K562 (cell line): Measurements from ENCODE around the gene MAMDC2. TPM values are rescaled to one million over a fixed set of nuclear protein-coding genes. Genes with fewer than 3 reads are reported as not detected.

ENCODE experiments used
- GTF3C2 ChIP-seq: IDR thresholded peaks from 3 replicates; pipeline ENCODE4 v1.6.1; 2011; ENCODE audit warnings: borderline replicate concordance, mild to moderate bottlenecking, moderate library complexity; ENCODE audit not compliant: insufficient read length; ENCODE audit errors: extremely low read depth
- MEIS2 ChIP-seq: fragments of 450-650 bp; IDR thresholded peaks from 2 replicates; pipeline ENCODE4 v1.6.1; 2014; ENCODE audit warnings: mild to moderate bottlenecking; ENCODE audit not compliant: partially characterized antibody
- ZNF217 ChIP-seq: sonication (generic); formaldehyde crosslinking; IDR thresholded peaks from 2 replicates; pipeline ENCODE4 v1.8.0; 2022; ENCODE audit warnings: mild to moderate bottlenecking, missing genetic modification reagents
- polyA plus RNA-seq, 8 experiments: library from polyadenylated mRNA; depleted of rRNA in 4 of 8; stranded (reverse) in 5 of 8; unstranded in 3 of 8; fragments of >200 nt; fragmentation: Nextera tagmentation in 2 of 8; fragmentation: Illumina TruSeq in 1 of 8; extraction: Ambion mirVana in 2 of 8; extraction: Trizol in 1 of 8; gene quantifications; 2 replicates each; pipeline versions ENCODE4 v1.2.1 to v1.2.3, GENCODE V29; 2011 to 2014; ENCODE audit warnings: inconsistent platforms in 1 of 8, missing spikeins in 1 of 8
- total RNA-seq, 7 experiments: library from RNA; depleted of rRNA in 6 of 7; stranded (reverse); fragments of >200 nt in 6 of 7; fragmentation: Illumina TruSeq in 2 of 7; extraction: Trizol in 2 of 7; gene quantifications; 2 replicates each; pipeline versions ENCODE4 v1.2.1 to v1.2.3, GENCODE V29; 2011 to 2021; ENCODE audit warnings: low replicate concordance in 1 of 7
- TF ChIP-seq, protein P1 (sequence below): fragments of 450-650 bp; IDR thresholded peaks from 2 replicates; pipeline ENCODE4 v1.6.1; 2017; ENCODE audit warnings: antibody characterized with exemption, mild to moderate bottlenecking
- TF ChIP-seq, protein P2 (sequence below): IDR thresholded peaks from 2 replicates; pipeline ENCODE4 v1.6.1; 2016; ENCODE audit warnings: missing genetic modification characterization, missing compliant biosample characterization

The MAMDC2 gene
- total and polyA plus RNA-seq, 9 of the 15 experiments (the other 6 are each of a cell fraction or from before 2014, with no cell fraction given), result 0.01 to 0.03 TPM; not detected in 7

- TF ChIP-seq, protein P1, sequence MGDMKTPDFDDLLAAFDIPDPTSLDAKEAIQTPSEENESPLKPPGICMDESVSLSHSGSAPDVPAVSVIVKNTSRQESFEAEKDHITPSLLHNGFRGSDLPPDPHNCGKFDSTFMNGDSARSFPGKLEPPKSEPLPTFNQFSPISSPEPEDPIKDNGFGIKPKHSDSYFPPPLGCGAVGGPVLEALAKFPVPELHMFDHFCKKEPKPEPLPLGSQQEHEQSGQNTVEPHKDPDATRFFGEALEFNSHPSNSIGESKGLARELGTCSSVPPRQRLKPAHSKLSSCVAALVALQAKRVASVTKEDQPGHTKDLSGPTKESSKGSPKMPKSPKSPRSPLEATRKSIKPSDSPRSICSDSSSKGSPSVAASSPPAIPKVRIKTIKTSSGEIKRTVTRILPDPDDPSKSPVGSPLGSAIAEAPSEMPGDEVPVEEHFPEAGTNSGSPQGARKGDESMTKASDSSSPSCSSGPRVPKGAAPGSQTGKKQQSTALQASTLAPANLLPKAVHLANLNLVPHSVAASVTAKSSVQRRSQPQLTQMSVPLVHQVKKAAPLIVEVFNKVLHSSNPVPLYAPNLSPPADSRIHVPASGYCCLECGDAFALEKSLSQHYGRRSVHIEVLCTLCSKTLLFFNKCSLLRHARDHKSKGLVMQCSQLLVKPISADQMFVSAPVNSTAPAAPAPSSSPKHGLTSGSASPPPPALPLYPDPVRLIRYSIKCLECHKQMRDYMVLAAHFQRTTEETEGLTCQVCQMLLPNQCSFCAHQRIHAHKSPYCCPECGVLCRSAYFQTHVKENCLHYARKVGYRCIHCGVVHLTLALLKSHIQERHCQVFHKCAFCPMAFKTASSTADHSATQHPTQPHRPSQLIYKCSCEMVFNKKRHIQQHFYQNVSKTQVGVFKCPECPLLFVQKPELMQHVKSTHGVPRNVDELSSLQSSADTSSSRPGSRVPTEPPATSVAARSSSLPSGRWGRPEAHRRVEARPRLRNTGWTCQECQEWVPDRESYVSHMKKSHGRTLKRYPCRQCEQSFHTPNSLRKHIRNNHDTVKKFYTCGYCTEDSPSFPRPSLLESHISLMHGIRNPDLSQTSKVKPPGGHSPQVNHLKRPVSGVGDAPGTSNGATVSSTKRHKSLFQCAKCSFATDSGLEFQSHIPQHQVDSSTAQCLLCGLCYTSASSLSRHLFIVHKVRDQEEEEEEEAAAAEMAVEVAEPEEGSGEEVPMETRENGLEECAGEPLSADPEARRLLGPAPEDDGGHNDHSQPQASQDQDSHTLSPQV, result no peak
- TF ChIP-seq ZNF217, result no peak
- TF ChIP-seq, protein P2, sequence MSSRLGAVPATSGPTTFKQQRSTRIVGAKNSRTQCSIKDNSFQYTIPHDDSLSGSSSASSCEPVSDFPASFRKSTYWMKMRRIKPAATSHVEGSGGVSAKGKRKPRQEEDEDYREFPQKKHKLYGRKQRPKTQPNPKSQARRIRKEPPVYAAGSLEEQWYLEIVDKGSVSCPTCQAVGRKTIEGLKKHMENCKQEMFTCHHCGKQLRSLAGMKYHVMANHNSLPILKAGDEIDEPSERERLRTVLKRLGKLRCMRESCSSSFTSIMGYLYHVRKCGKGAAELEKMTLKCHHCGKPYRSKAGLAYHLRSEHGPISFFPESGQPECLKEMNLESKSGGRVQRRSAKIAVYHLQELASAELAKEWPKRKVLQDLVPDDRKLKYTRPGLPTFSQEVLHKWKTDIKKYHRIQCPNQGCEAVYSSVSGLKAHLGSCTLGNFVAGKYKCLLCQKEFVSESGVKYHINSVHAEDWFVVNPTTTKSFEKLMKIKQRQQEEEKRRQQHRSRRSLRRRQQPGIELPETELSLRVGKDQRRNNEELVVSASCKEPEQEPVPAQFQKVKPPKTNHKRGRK (tag), result no peak
- no peak for TF ChIP-seq MEIS2
- no peak for TF ChIP-seq GTF3C2
Observed at GRCh38 chr9:70064496-70064895, 20.8 kb downstream of the MAMDC2 start (continued).
